ENCODE results near the gene OR2L13. TPM values are rescaled to one million over a fixed set of nuclear protein-coding genes. Genes with fewer than 3 reads are reported as not detected.

Gene OR2L13, protein sequence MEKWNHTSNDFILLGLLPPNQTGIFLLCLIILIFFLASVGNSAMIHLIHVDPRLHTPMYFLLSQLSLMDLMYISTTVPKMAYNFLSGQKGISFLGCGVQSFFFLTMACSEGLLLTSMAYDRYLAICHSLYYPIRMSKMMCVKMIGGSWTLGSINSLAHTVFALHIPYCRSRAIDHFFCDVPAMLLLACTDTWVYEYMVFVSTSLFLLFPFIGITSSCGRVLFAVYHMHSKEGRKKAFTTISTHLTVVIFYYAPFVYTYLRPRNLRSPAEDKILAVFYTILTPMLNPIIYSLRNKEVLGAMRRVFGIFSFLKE
- polyA plus RNA-seq (2011; rRNA removed) (not detected in 2 replicates), polyA minus RNA-seq (2011; rRNA and poly(A)+ RNA removed) (not detected in 2 replicates)

DNA sequence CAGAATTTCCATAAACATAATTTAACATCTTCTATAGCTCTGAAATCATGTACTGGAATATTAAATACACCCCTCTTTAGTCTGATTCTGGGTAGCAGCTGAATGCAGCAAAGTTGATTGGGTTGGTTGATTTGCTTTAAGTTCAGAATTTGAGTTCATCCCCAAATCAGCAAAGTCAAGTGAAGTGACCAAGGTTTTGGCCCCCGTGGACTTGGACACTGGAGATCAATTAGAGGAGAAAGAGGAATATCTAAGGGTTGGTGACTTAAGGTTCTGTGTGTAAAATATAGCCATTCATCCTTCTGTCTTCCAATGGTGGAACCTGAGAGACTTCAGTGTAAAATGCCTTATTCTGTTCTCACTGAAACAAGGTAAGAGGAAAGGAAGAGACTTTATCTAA, at the start of gene OR2L13:
Gene OR2L13, plus strand, starts transcription at position 301 of the 400 bp plus-strand sequence. CDS start 4,192 bp downstream, outside the sequence.
- Histone ChIP-seq H3K9me3 (ENCODE audit: control insufficient read depth, insufficient read depth, low read length) (peaks cover 17% of the 10 kb centered on the region), H3K4me3 (ENCODE audit: low read depth, low read length) (no peak within 1 kb of the TSS), H3K27ac (ENCODE audit: low read depth, low read length) (no peak within 1 kb of the TSS), H3K27me3 (ENCODE audit: control insufficient read depth, insufficient read depth, low read length) (no peaks in the 10 kb centered on the region)
- no peak for DNase-seq (ENCODE audit: low read depth, low spot score)
- TF ChIP-seq, protein P1, sequence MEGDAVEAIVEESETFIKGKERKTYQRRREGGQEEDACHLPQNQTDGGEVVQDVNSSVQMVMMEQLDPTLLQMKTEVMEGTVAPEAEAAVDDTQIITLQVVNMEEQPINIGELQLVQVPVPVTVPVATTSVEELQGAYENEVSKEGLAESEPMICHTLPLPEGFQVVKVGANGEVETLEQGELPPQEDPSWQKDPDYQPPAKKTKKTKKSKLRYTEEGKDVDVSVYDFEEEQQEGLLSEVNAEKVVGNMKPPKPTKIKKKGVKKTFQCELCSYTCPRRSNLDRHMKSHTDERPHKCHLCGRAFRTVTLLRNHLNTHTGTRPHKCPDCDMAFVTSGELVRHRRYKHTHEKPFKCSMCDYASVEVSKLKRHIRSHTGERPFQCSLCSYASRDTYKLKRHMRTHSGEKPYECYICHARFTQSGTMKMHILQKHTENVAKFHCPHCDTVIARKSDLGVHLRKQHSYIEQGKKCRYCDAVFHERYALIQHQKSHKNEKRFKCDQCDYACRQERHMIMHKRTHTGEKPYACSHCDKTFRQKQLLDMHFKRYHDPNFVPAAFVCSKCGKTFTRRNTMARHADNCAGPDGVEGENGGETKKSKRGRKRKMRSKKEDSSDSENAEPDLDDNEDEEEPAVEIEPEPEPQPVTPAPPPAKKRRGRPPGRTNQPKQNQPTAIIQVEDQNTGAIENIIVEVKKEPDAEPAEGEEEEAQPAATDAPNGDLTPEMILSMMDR (IDR thresholded peaks at IDR 0.05; ENCODE audit: low read depth, low read length) = no peak
- ChIA-PET CTCF (no interaction called here), POLR2A (no interaction called here)

DNA sequence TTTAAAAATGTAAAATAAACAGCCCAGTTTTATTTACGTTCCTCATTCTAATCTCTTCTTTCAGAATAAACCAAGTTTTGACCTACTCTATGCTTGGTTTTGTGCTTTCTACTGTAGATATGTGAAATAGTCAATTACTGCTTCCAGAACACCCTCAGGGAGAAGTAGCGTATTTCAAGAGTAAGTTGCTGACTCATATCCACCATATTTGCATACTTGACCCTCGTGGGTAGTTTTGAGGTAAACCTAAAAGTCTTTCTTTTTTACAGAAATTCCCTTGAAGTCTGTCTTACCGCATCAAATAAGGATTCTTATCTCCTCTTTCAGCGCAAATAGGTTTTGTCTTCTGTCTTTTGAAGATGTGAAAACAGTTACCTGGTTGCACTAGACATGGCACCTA, 49.8 kb upstream of the OR2L13 start:
- no peak for DNase-seq (ENCODE audit: low read depth, low spot score)
- CTCF ChIA-PET = no interaction called here

DNA sequence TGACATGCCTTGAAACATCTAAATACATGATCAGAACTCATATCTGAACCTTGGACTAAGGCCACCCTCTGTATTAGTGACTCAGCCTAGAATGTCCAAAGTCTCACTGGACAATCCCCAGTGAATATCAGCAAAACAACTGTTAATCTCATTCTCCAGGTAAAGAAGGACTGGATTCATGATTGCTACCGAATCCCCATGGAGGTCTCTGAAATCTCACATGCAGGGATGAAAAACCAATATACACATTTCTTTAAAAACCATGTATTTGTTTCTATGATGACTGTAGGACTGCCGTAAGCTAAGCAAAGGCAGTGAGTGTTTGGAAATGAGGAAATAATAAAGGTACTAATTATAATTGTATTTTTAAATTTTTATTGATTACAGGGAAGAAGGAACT, 48.4 kb upstream of the OR2L13 start, which contains the start of gene OR2L3:
Gene OR2L3, plus strand, starts transcription at position 301 of the 400 bp plus-strand sequence. CDS start 13,846 bp downstream, outside the sequence.
- POLR2A ChIA-PET = no interaction called here
- TF ChIP-seq, protein P1 (IDR thresholded peaks at IDR 0.05; ENCODE audit: low read depth, low read length) = no peak
- H3K4me3 ChIP-seq (ENCODE audit: low read depth, low read length) = no peak within 1 kb of the TSS
- no peaks in the 10 kb centered on the region for H3K27me3 ChIP-seq (ENCODE audit: control insufficient read depth, insufficient read depth, low read length)
- no peak within 1 kb of the TSS for H3K27ac ChIP-seq (ENCODE audit: low read depth, low read length)
- peaks cover 2% of the 10 kb centered on the region for H3K9me3 ChIP-seq (ENCODE audit: control insufficient read depth, insufficient read depth, low read length)
- CTCF ChIA-PET = no interaction called here
- no peak for DNase-seq (ENCODE audit: low read depth, low spot score)

More for the DNA sequence above, 49.8 kb upstream of the OR2L13 start:
- Histone ChIP-seq H3K27me3 (ENCODE audit: control insufficient read depth, insufficient read depth, low read length) (no peaks in the 10 kb centered on the region), H3K9me3 (ENCODE audit: control insufficient read depth, insufficient read depth, low read length) (peaks cover 2% of the 10 kb centered on the region), H3K4me3 (ENCODE audit: low read depth, low read length) (no peak overlapping the region), H3K27ac (ENCODE audit: low read depth, low read length) (no peak overlapping the region)
- POLR2A ChIA-PET = no interaction called here
- TF ChIP-seq, protein P1 (IDR thresholded peaks at IDR 0.05; ENCODE audit: low read depth, low read length) = no peak

DNA sequence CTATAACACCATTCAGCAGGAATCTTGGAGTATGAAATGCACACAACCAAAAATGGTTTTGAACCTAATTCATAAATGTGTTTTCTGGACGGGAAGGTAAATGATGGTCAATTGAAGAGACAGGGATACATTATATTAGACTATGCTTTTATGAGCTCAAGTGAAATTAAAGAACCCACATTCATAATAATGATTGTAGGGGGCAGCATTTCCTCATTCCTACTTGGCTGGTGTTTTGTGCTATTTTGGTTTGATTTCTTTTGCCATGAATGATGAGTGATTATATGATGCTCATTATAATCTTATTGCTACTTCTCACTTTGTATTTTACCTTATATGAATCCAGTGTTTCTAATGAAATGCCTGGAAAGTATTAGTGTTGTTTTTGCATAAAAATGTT, 48.0 kb upstream of the OR2L13 start:
- Histone ChIP-seq H3K9me3 (ENCODE audit: control insufficient read depth, insufficient read depth, low read length) (peaks cover 2% of the 10 kb centered on the region), H3K27me3 (ENCODE audit: control insufficient read depth, insufficient read depth, low read length) (no peaks in the 10 kb centered on the region), H3K27ac (ENCODE audit: low read depth, low read length) (no peak overlapping the region), H3K4me3 (ENCODE audit: low read depth, low read length) (no peak overlapping the region)
- CTCF ChIA-PET = no interaction called here
- POLR2A ChIA-PET = no interaction called here
- no peak for DNase-seq (ENCODE audit: low read depth, low spot score)
- TF ChIP-seq, protein P1 (IDR thresholded peaks at IDR 0.05; ENCODE audit: low read depth, low read length) = no peak

DNA sequence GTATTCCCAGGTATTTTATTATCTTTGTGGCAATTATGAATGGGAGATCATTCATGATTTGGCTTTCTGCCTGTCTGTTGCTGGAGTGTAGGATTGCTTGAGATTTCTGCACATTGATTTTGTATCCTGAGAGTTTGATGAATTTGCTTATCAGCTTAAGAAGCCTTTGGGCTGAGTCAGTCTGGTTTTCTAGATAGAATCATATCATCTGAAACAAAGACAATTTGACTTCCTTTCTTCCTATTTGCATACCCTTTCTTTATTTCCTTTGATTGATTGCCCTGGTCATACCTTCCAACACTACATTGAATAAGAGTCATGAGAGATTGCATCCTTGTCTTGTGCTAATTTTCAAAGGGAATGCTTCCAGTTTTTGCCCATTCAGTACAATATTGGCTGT, 40.3 kb upstream of the OR2L13 start:
- ChIA-PET POLR2A (no interaction called here), CTCF (no interaction called here)
- Histone ChIP-seq H3K27me3 (ENCODE audit: control insufficient read depth, insufficient read depth, low read length) (no peaks in the 10 kb centered on the region), H3K4me3 (ENCODE audit: low read depth, low read length) (no peak overlapping the region), H3K27ac (ENCODE audit: low read depth, low read length) (no peak overlapping the region), H3K9me3 (ENCODE audit: control insufficient read depth, insufficient read depth, low read length) (peaks cover 7% of the 10 kb centered on the region)
- no peak for DNase-seq (ENCODE audit: low read depth, low spot score)
- TF ChIP-seq, protein P1 (IDR thresholded peaks at IDR 0.05; ENCODE audit: low read depth, low read length) = no peak
